GM21529 (cell line): ENCODE data around the gene STAT6.
"Not testable (repeated sequence)": the region's sequence is repeated elsewhere in the genome, so short reads cannot be mapped to it uniquely, and the experiment has no call there.

ENCODE experiments used
- ATAC-seq: cut with Tn5 transposase; IDR thresholded peaks from one replicate; pipeline ENCODE4 v1.9.1; 2021; ENCODE audit not compliant: unreplicated experiment

Gene STAT6

GRCh38 chr12:57127726-57128518 lies 16.8 kb upstream of the STAT6 start, which contains the start of gene LRP1:
Gene LRP1, plus strand, starts transcription at chr12:57128483. Its CDS starts 482 bp downstream, at chr12:57128965.
- ATAC-seq: no peak

GRCh38 chr12:57127101-57127725 lies 16.1 kb upstream of the STAT6 start:
- no peak for ATAC-seq

- ATAC-seq: no peak
Measured at GRCh38 chr12:57126561-57126960, 15.4 kb upstream of the STAT6 start.

GRCh38 chr12:57126061-57126460 lies 14.9 kb upstream of the STAT6 start:
- ATAC-seq: no peak

- ATAC-seq: no peak
Measured at GRCh38 chr12:57124261-57124877, 13.2 kb upstream of the STAT6 start.

GRCh38 chr12:57123813-57124212 lies 12.7 kb upstream of the STAT6 start:
- ATAC-seq: no peak

- not testable (repeated sequence) for ATAC-seq
Measured at GRCh38 chr12:57120718-57121117, 9.6 kb upstream of the STAT6 start.

- ATAC-seq: no peak
Measured at GRCh38 chr12:57119294-57120085, 8.3 kb upstream of the STAT6 start.

- no peak for ATAC-seq
Measured at GRCh38 chr12:57118711-57119271, 7.6 kb upstream of the STAT6 start.

- ATAC-seq: no peak
Measured at GRCh38 chr12:57116580-57117281, 5.6 kb upstream of the STAT6 start.

- ATAC-seq: peak; percentile 48
Measured at GRCh38 chr12:57112492-57113294, 1.5 kb upstream of the STAT6 start.

- ATAC-seq: peak; percentile 45
Measured at GRCh38 chr12:57110104-57111030, 795 bp downstream of the STAT6 start.

GRCh38 chr12:57109207-57110103 lies 1.7 kb downstream of the STAT6 start:
- no peak for ATAC-seq

GRCh38 chr12:57107456-57108155 lies 3.6 kb downstream of the STAT6 start:
- no peak for ATAC-seq

GRCh38 chr12:57106021-57106708 lies 5.0 kb downstream of the STAT6 start:
- ATAC-seq: no peak
